ENCODE measurements around the gene KCNAB2. TPM values are rescaled to one million over a fixed set of nuclear protein-coding genes. Genes with fewer than 3 reads are reported as not detected.
"Not testable (repeated sequence)": the region's sequence is repeated elsewhere in the genome, so short reads cannot be mapped to it uniquely, and the experiment has no call there.

Gene KCNAB2
- total RNA-seq, 4 donors from 2014 or later, result 5.4 to 26.4 (median 10.1) TPM

DNA sequence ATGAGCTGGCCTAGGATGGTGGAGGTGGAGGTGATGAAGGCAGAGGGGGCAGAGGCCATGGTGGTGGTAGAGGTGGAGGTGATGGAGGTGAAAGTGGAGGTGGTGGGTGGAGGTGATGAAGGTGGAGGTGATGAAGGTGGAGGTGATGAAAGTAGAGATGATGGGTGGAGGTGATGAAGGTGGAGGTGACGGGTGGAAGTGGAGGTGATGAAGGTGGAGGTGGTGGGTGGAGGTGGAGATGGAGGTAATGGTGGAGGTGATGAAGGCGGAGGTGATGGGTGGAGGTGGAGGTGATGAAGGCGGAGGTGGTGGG lies 33.8 kb upstream of the KCNAB2 start:
- TF ChIP-seq, protein P1, sequence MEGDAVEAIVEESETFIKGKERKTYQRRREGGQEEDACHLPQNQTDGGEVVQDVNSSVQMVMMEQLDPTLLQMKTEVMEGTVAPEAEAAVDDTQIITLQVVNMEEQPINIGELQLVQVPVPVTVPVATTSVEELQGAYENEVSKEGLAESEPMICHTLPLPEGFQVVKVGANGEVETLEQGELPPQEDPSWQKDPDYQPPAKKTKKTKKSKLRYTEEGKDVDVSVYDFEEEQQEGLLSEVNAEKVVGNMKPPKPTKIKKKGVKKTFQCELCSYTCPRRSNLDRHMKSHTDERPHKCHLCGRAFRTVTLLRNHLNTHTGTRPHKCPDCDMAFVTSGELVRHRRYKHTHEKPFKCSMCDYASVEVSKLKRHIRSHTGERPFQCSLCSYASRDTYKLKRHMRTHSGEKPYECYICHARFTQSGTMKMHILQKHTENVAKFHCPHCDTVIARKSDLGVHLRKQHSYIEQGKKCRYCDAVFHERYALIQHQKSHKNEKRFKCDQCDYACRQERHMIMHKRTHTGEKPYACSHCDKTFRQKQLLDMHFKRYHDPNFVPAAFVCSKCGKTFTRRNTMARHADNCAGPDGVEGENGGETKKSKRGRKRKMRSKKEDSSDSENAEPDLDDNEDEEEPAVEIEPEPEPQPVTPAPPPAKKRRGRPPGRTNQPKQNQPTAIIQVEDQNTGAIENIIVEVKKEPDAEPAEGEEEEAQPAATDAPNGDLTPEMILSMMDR (IDR thresholded peaks at IDR 0.05), result no peak
- no peak for TF ChIP-seq POLR2A (IDR thresholded peaks at IDR 0.05)
- H3K4me1 ChIP-seq, result no peaks in the 10 kb centered on the region

DNA sequence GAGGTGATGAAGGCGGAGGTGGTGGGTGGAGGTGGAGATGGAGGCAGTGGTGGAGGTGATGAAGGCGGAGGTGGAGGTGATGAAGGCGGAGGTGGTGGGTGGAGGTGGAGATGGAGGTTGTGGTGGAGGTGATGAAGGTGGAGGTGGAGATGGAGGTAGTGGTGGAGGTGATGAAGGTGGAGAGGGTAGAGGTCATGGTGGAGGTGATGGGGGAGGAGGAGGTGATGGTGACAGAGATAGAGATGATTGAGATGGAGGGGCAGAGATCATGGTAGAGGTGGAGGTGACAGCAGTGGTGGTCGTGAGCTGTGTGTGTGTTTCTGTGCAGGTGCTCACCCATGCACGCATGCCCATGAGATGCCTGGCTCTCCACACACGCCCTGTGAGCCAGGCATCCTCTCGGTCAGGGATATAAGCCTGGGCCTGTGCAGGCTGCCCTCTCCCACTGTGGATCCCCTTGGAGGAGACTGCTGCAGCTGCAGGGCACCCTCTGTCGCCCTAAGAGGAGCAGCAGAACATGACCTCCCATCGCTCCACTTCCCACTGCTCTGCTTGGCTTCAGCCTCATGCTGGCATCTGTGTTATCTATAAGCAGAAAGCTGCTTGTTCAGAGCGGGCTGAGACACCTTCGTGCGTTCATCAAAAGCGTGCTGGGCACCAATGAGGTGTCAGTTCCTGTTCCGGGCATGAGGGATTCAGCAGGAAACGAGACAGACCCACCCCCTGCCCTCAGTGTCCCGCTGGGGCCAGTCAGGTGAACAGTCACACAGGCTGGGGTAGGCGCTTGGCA lies 33.0 kb upstream of the KCNAB2 start:
- Histone ChIP-seq H3K9me3 (no peaks in the 10 kb centered on the region), H3K4me3 (no peak overlapping the region), H3K27me3 (no peaks in the 10 kb centered on the region), H3K27ac (no peak overlapping the region), H3K36me3 (no peaks in the 10 kb centered on the region), H3K4me1 (no peaks in the 10 kb centered on the region)
- no peak for DNase-seq
- TF ChIP-seq, protein P1 (IDR thresholded peaks at IDR 0.05), result no peak
- no peak for TF ChIP-seq POLR2A (IDR thresholded peaks at IDR 0.05)

More for the DNA sequence above, 33.8 kb upstream of the KCNAB2 start:
- Histone ChIP-seq H3K36me3 (no peaks in the 10 kb centered on the region), H3K27ac (no peak overlapping the region), H3K9me3 (no peaks in the 10 kb centered on the region), H3K27me3 (no peaks in the 10 kb centered on the region), H3K4me3 (no peak overlapping the region)
- DNase-seq, result no peak

DNA sequence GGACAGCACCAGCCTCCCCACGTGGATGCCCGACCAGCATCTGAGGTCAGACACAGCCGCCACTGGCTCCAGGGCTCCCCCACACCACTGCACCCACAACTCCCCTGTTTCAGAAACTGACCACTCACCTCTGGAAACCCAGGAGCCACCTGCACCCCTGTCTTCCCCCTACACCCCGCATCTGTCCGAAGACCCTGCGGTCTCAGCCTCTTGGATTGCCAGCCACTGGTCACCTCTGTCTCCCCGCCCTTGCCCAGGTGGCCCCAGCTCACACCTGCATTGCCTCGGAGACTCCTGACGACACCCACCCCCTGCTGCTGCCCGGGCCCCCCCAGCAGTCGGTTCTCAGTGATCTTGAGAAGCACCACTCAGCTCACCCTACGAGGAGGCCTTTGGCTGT lies 32.2 kb upstream of the KCNAB2 start:
- Histone ChIP-seq H3K9me3 (no peaks in the 10 kb centered on the region), H3K27ac (no peak overlapping the region), H3K27me3 (no peaks in the 10 kb centered on the region), H3K36me3 (no peaks in the 10 kb centered on the region), H3K4me3 (no peak overlapping the region), H3K4me1 (no peaks in the 10 kb centered on the region)
- DNase-seq, result no peak
- TF ChIP-seq POLR2A (IDR thresholded peaks at IDR 0.05), result no peak
- TF ChIP-seq, protein P1 (IDR thresholded peaks at IDR 0.05), result no peak

DNA sequence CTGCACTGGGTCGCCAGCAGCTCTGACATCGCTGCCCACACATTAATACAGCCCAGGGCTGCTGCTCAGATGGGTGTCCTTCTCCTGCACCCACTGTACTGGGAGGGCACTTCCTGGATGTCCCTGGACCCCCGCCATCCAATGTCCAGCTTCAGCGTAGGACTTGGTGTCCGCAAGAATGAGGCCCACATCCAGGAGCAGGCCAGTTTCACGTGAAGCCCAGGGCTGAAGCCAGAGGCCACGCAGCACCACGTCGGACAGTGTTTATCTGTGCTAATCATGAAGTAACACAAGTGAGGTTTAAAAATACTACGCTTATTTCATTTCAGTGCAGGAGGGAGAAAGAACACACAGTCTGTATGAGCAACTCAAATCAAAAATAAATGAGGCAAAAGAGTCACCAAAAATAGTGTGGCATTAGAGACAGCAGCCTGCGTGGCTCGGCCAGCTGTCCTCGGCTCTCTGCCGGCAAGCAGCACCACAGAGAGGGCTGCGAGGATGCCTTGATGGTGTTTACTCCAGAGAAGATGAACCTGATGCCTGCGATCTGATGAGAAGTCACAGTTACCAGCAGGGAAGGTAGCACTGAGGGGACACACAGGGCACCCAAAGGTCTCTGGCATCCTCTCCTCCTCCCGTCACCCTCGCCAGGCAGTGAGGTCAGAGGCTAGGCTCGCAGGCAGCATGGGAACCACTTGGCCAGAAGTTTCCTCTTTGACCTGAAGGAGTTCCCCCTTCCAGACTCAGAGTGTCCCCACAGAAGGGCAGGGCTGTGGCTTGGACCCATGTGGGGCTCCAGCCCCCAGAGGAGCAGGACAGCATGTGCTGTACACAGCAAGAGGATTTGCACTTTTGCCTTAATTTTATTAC lies 31.3 kb upstream of the KCNAB2 start:
- no peak for DNase-seq
- Histone ChIP-seq H3K27me3 (no peaks in the 10 kb centered on the region), H3K9me3 (no peaks in the 10 kb centered on the region), H3K36me3 (no peaks in the 10 kb centered on the region), H3K27ac (no peak overlapping the region), H3K4me3 (no peak overlapping the region), H3K4me1 (no peaks in the 10 kb centered on the region)
- TF ChIP-seq POLR2A (IDR thresholded peaks at IDR 0.05), result no peak
- TF ChIP-seq, protein P1 (IDR thresholded peaks at IDR 0.05), result no peak

DNA sequence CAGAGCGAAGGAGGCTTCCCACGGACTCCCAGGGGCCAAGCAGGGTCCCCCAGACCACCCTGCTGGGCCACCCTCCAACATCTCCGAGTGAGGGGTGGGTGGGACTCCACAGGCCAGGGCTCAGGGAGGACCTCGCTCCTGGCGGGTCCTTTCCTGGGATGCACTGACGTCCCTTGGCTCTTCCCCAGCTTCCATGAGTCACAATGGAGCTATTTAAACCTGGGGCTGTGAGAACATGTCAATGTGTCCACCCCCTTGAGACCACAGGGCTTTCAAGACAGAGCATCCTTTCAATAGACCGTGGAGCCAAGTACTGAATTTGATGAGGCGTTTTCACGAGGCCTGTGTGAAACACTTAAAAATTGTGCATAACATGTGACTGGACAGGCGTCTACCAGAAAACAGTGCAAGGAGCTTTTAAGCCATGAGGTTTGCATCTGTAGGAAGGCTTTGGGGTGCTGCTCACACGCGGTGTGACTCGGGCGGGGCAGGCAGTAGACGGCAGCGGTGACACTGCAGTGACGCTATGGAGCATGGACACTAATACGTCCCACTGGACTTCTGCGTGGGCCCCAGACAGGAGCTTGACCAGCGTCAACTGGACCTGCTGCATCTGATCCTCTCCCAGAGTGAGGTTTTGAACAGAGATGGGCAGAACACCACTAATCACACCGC lies 29.4 kb upstream of the KCNAB2 start:
- H3K4me1 ChIP-seq, result no peaks in the 10 kb centered on the region

DNA sequence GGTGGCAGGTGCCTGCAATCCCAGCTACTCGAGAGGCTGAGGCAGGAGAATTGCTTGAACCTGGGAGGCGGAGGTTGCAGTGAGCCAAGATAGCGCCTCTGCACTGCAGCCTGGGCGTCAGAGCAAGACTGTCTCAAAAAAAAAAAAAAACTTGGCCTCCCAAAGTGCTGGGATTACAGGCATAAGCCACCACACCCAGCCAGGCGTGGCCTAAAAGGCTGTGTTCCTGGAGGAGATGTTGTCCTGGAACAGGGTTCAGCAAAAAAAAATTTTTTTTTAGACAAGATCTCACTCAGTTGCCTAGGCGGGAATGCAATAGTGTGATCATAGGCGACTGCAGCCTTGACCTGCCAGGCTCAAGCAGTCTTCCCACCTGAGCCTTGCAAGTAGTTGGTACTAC lies 28.0 kb upstream of the KCNAB2 start:
- H3K4me1 ChIP-seq, H3K36me3 ChIP-seq, H3K4me3 ChIP-seq, H3K27ac ChIP-seq, H3K9me3 ChIP-seq, DNase-seq, H3K27me3 ChIP-seq: not testable (repeated sequence)

More for the DNA sequence above, 29.4 kb upstream of the KCNAB2 start:
- H3K4me3 ChIP-seq, result no peak overlapping the region
- H3K27me3 ChIP-seq, result no peaks in the 10 kb centered on the region
- H3K9me3 ChIP-seq, result no peaks in the 10 kb centered on the region
- H3K27ac ChIP-seq, result no peak overlapping the region
- H3K36me3 ChIP-seq, result no peaks in the 10 kb centered on the region
- no peak for TF ChIP-seq POLR2A (IDR thresholded peaks at IDR 0.05)
- TF ChIP-seq, protein P1 (IDR thresholded peaks at IDR 0.05), result no peak
- no peak for DNase-seq

Measured in Peyer's patch (tissue), 4 donors.